ENCODE results near the gene CTNND2.

DNA sequence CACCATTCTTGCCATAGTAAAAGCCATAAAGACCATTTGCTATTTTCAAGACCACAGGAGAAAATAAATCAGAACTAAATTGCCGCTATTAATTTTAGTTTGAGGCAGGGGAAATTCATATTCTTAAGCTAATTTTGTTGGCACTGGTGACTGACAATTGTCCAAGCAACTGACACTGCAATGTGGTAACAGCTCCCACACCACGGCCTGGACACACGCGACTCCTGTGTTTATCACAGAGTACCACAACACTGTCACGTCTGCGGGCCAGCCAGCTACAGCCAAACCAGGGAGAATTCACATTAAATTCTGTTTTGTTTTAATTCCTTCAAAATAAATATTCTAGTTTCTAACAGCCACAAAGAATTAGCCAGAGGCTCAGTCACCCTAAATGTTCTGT is 481.9 kb downstream of the CTNND2 start:
- TF ChIP-seq CTCF (tag by site-specific recombination; IDR thresholded peaks at IDR 0.05) (no peak), SP2 (tag by site-specific recombination; IDR thresholded peaks at IDR 0.05) (no peak)
- TF ChIP-seq, protein P1, sequence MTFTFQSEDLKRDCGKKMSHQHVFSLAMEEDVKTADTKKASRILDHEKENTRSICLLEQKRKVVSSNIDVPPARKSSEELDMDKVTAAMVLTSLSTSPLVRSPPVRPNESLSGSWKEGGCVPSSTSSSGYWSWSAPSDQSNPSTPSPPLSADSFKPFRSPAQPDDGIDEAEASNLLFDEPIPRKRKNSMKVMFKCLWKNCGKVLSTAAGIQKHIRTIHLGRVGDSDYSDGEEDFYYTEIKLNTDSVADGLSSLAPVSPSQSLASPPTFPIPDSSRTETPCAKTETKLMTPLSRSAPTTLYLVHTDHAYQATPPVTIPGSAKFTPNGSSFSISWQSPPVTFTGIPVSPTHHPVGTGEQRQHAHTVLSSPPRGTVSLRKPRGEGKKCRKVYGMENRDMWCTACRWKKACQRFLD (tag by site-specific recombination; IDR thresholded peaks at IDR 0.05): no peak
